Activated T-helper 2 cell treated with anti-CD3 and anti-CD28 coated beads, Interferon-gamma antibody, Interleukin-2, Interleukin-4, amounts not matched to agents 10 μg/mL and 5 μg/mL and 100 μg/mL, durations not matched to agents 14 hours and 24 hours and 36 hours (primary cell): ENCODE results near the gene DAGLA. TPM values are rescaled to one million over a fixed set of nuclear protein-coding genes. Genes with fewer than 3 reads are reported as not detected.

Experiments used
- DNase-seq: peaks from one replicate; pipeline ENCODE4 v3.0.0; 2021; ENCODE audit warnings: low spot score
- H3K27ac Mint-ChIP-seq: one replicate; pipeline ENCODE4 v1.8.0; 2021; ENCODE audit warnings: mixed read lengths
- H3K27me3 Mint-ChIP-seq: one replicate; pipeline ENCODE4 v1.8.0; 2021; ENCODE audit warnings: low read depth, mixed read lengths
- H3K36me3 Mint-ChIP-seq: one replicate; pipeline ENCODE4 v1.8.0; 2021; ENCODE audit warnings: low read depth, mixed read lengths
- H3K4me1 Mint-ChIP-seq: one replicate; pipeline ENCODE4 v1.8.0; 2021; ENCODE audit warnings: low read depth, mixed read lengths
- H3K4me3 Mint-ChIP-seq: one replicate; pipeline ENCODE4 v1.8.0; 2021; ENCODE audit warnings: low read depth, mild to moderate bottlenecking, moderate library complexity, mixed read lengths
- H3K9me3 Mint-ChIP-seq: one replicate; pipeline ENCODE4 v1.8.0; 2021; ENCODE audit warnings: mixed read lengths
- intact Hi-C: fragments of 100-400 bp; cut with micrococcal nuclease; formaldehyde crosslinking; loops from one replicate; pipeline ENCODE4 v1.15.1; 2023
- total RNA-seq: library from RNA; stranded (reverse); gene quantifications from 2 replicates; pipeline ENCODE4 v1.2.3, GENCODE V29; 2022

DAGLA gene, protein sequence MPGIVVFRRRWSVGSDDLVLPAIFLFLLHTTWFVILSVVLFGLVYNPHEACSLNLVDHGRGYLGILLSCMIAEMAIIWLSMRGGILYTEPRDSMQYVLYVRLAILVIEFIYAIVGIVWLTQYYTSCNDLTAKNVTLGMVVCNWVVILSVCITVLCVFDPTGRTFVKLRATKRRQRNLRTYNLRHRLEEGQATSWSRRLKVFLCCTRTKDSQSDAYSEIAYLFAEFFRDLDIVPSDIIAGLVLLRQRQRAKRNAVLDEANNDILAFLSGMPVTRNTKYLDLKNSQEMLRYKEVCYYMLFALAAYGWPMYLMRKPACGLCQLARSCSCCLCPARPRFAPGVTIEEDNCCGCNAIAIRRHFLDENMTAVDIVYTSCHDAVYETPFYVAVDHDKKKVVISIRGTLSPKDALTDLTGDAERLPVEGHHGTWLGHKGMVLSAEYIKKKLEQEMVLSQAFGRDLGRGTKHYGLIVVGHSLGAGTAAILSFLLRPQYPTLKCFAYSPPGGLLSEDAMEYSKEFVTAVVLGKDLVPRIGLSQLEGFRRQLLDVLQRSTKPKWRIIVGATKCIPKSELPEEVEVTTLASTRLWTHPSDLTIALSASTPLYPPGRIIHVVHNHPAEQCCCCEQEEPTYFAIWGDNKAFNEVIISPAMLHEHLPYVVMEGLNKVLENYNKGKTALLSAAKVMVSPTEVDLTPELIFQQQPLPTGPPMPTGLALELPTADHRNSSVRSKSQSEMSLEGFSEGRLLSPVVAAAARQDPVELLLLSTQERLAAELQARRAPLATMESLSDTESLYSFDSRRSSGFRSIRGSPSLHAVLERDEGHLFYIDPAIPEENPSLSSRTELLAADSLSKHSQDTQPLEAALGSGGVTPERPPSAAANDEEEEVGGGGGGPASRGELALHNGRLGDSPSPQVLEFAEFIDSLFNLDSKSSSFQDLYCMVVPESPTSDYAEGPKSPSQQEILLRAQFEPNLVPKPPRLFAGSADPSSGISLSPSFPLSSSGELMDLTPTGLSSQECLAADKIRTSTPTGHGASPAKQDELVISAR
- total RNA-seq = 0.07 TPM in 2 replicates

DNA sequence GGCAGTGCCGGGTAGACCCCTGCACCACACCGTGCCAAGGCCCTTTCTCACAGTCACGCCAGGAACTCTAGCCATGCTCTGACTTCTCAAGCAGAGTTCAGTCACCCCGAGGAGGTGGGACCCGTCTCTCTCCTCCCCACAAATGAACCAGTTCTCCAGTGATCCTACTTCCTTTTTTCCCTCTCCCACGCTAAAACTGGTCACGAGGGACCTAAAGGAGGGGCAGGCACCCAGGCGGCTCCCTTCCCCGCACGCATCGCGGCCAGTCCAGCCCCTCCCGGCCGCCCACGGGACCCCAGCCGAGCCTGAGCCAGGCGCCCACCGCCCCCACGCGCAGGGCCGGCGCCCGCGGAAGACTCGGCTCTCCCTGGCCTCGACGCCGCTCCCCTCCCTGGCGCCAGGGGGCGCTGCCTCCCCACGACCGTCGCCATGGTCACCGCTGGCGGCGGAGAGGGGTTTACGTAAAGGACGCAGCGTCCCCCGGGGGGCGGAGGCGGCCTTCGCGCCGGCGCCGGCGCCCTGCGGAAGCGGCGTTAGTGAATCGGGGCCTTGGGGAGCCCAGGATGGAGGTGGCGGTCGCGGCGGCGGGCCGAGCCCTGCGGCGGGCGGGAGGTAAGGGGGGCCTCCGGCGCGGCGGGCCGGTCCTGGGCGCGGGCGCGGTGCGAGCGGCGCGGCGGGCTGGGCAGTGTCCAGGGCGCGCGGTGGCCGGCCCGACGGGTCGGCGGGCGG is at the start of gene DAGLA:
TSS of gene DAGLA (plus strand) at position 499 of the 729 bp plus-strand sequence. CDS start 39,765 bp downstream, outside the sequence.
- H3K27ac Mint-ChIP-seq = no peak within 1 kb of the TSS
- peak within 1 kb of the TSS; percentile 40 for H3K4me3 Mint-ChIP-seq
- no peaks in the 10 kb centered on the region for H3K4me1 Mint-ChIP-seq
- peak; percentile 64 for DNase-seq
- no peaks in the 10 kb centered on the region for H3K9me3 Mint-ChIP-seq
- intact Hi-C loops = loop anchor here (1.0 kb wide), 1 partner anchor 53 kb away; no protein-coding TSS in a partner anchor
- H3K36me3 Mint-ChIP-seq = no peaks in the 10 kb centered on the region
- H3K27me3 Mint-ChIP-seq = peaks cover 12% of the 10 kb centered on the region

DNA sequence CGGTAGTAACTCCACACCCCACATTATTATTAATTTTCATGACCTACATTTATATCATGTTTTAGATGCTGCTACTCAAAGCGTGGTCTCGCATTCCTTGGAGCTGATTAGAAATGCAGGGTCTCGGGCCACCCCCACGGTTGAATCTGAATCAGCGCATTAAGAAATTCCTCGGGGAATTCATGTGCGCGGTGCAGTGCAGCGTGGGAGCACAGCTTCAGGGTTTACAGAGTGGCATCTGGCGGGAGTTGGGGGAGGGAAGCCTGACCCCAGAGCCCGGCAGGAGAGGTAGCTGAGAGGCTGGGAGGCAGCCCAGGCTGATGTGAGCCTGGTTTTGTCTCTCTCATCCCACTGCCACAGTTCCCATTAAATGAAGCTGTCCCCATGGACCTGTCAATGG is 48.1 kb upstream of the DAGLA start:
- no peaks in the 10 kb centered on the region for H3K36me3 Mint-ChIP-seq
- peaks cover 6% of the 10 kb centered on the region for H3K4me1 Mint-ChIP-seq
- H3K4me3 Mint-ChIP-seq = no peak overlapping the region
- H3K27ac Mint-ChIP-seq = no peak overlapping the region
- DNase-seq = no peak
- intact Hi-C loops = no loop called here
- no peaks in the 10 kb centered on the region for H3K9me3 Mint-ChIP-seq
- peaks cover 2% of the 10 kb centered on the region for H3K27me3 Mint-ChIP-seq

GRCh38 chr11:61635304-61635703 is 44.9 kb upstream of the DAGLA start:
- Mint-ChIP-seq H3K27me3 (no peaks in the 10 kb centered on the region), H3K4me1 (no peaks in the 10 kb centered on the region), H3K4me3 (no peak overlapping the region), H3K27ac (no peak overlapping the region), H3K36me3 (no peaks in the 10 kb centered on the region), H3K9me3 (no peaks in the 10 kb centered on the region)
- no peak for DNase-seq
- intact Hi-C loops = no loop called here

GRCh38 chr11:61635787-61636186 is 44.4 kb upstream of the DAGLA start:
- intact Hi-C loops = no loop called here

DNA sequence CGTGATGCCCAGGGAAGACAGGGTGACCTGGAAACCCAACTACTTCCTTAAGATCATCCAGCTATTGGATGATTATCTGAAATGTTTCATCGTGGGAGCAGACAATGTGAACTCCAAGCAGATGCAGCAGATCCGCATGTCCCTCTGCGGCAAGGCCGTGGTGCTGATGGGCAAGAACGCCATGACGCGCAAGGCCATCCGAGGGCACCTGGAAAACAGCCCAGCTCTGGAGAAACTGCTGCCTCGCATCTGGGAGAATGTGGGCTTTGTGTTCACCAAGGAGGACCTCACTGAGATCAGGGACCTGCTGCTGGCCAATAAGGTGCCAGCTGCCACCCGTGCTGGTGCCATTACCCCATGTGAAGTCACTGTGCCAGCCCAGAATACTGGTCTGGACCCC is 43.5 kb upstream of the DAGLA start:
- H3K27ac Mint-ChIP-seq = no peak overlapping the region
- DNase-seq = no peak
- intact Hi-C loops = no loop called here

More at GRCh38 chr11:61635787-61636186, 44.4 kb upstream of the DAGLA start:
- no peaks in the 10 kb centered on the region for H3K27me3 Mint-ChIP-seq
- H3K4me3 Mint-ChIP-seq = no peak overlapping the region
- H3K27ac Mint-ChIP-seq = no peak overlapping the region
- H3K4me1 Mint-ChIP-seq = no peaks in the 10 kb centered on the region
- no peaks in the 10 kb centered on the region for H3K9me3 Mint-ChIP-seq
- no peaks in the 10 kb centered on the region for H3K36me3 Mint-ChIP-seq
- no peak for DNase-seq

DNA sequence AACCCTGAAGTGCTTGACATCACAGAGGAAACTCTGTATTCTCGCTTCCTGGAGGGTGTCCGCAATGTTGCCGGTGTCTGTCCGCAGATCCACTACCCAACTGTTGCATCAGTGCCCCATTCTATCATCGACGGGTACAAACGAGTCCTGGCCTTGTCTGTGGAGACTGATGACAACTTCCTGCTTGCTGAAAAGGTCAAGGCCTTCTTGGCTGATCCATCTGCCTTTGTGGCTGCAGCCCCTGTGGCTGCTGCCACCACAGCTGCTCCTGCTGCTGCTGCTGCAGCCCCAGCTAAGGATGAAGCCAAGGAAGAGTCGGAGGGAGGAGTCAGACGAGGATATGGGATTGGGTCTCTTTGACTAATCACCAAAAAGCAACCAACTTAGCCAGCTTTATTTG is 42.9 kb upstream of the DAGLA start:
- Mint-ChIP-seq H3K9me3 (no peaks in the 10 kb centered on the region), H3K36me3 (no peaks in the 10 kb centered on the region), H3K27me3 (no peaks in the 10 kb centered on the region), H3K4me3 (no peak overlapping the region), H3K4me1 (no peaks in the 10 kb centered on the region), H3K27ac (no peak overlapping the region)
- DNase-seq = no peak
- intact Hi-C loops = no loop called here

More for the DNA sequence above, 43.5 kb upstream of the DAGLA start:
- H3K4me3 Mint-ChIP-seq = no peak overlapping the region
- no peaks in the 10 kb centered on the region for H3K27me3 Mint-ChIP-seq
- H3K9me3 Mint-ChIP-seq = no peaks in the 10 kb centered on the region
- H3K36me3 Mint-ChIP-seq = no peaks in the 10 kb centered on the region
- no peaks in the 10 kb centered on the region for H3K4me1 Mint-ChIP-seq

- Mint-ChIP-seq H3K4me3 (no peak overlapping the region), H3K9me3 (no peaks in the 10 kb centered on the region), H3K36me3 (no peaks in the 10 kb centered on the region), H3K27ac (no peak overlapping the region), H3K27me3 (no peaks in the 10 kb centered on the region), H3K4me1 (no peaks in the 10 kb centered on the region)
- intact Hi-C loops = no loop called here
- no peak for DNase-seq
Measured at GRCh38 chr11:61639816-61640443, 40.3 kb upstream of the DAGLA start.

GRCh38 chr11:61642162-61642561 is 38.0 kb upstream of the DAGLA start:
- Mint-ChIP-seq H3K27me3 (no peaks in the 10 kb centered on the region), H3K4me3 (no peak overlapping the region), H3K9me3 (no peaks in the 10 kb centered on the region), H3K27ac (no peak overlapping the region), H3K4me1 (no peaks in the 10 kb centered on the region), H3K36me3 (no peaks in the 10 kb centered on the region)
- DNase-seq = no peak
- intact Hi-C loops = no loop called here

DNA sequence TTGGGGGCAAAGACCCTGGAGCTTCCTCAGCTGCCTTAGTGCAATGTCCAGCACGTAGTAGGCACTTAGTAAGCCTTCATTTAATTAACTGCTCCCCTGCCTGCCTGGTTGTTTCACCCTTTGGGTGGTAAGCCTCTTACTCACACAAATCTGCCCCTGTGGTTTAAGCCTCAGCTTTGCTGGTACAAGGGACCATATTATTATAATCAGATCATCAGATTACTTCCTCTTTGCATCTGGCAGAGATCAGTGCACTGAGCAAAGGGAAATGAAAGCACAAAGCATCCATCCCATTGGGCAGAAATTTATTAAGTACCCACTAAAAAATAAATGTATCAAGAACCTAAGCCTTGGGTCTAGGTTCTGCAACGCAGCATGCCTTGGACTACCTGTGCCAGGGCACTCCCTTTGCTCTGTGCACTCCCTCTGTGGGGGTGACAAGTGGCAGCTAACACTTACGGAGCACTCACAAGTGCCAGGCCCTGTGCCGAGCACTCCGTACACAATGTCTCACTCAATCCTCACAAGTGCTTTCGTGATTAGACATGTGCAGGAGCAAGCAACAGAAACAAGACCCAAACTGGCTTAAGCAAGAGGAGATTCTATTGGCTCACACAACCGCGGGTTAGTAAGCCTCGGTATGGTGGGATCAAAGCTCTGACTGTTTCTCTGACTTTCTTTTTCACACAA is 34.9 kb upstream of the DAGLA start:
- Mint-ChIP-seq H3K27me3 (no peaks in the 10 kb centered on the region), H3K9me3 (no peaks in the 10 kb centered on the region), H3K4me3 (no peak overlapping the region), H3K27ac (no peak overlapping the region), H3K4me1 (no peaks in the 10 kb centered on the region), H3K36me3 (no peaks in the 10 kb centered on the region)
- intact Hi-C loops = no loop called here
- no peak for DNase-seq

DNA sequence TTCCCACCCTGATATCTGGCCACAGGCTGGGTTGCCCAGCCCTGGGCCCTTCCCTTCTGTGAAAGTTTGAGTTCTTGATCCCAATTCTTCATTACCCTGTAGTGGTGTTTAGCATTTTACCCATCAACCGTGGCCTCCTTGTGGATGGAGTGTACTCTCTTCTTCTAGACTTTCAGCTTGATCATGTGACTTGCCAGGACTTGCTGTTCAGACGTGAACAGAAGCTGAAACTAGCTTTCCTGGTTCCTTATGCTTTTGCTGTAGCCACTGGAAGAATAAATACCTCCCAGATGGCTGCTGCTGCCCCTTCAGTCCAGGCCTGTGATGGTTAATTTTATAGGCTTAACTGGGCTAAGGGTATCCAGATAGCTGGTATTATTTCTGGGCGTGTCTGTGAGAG is 32.7 kb upstream of the DAGLA start:
- Mint-ChIP-seq H3K4me3 (no peak overlapping the region), H3K4me1 (no peaks in the 10 kb centered on the region), H3K27ac (no peak overlapping the region), H3K9me3 (no peaks in the 10 kb centered on the region), H3K36me3 (no peaks in the 10 kb centered on the region), H3K27me3 (no peaks in the 10 kb centered on the region)
- DNase-seq = no peak
- intact Hi-C loops = no loop called here

DNA sequence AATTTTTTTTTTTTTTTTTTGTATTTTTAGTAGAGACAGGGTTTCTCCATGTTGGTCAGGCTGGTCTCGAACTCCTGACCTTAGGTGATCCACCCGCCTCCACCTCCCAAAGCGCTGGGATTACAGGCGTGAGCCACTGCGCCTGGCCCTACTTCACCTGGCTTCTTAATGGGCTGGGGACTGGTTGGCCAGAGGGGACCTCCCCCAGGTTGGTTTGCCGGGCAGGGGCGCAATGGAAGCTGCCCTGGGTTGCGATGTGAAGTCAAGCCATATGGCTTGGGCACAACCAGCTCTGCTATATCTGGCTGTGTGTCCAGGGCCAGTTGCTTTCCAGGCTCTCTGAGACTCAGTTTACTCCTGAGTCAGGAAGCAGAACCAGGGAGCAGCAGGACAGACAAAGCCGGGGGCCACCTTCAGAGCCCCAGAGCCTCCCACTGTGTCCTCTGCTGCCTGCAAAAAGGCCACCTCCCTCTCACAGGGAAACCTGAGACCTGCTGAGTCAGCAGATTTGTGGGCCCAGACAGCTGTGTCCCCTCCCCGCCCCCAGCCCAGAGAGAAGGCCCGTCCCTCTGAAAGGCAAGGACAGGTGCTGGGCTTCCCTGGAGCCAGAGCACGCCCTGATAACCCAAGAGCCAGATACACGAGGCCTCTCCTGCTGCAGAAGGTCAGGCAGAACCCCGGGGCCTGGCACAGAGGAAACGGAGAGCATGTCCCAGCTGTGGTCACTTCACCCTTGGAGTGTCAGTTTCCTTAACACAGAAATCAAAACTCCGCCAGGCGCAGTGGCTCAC is 29.2 kb upstream of the DAGLA start:
- H3K27ac Mint-ChIP-seq = no peak overlapping the region
- no peak overlapping the region for H3K4me3 Mint-ChIP-seq
- no peaks in the 10 kb centered on the region for H3K9me3 Mint-ChIP-seq
- intact Hi-C loops = no loop called here
- H3K27me3 Mint-ChIP-seq = peaks cover 5% of the 10 kb centered on the region
- H3K4me1 Mint-ChIP-seq = no peaks in the 10 kb centered on the region
- DNase-seq = no peak
- no peaks in the 10 kb centered on the region for H3K36me3 Mint-ChIP-seq
